Mammary epithelial cell (primary cell): ENCODE results near the gene PACSIN2.

Experiments used
- CTCF ChIP-seq, 2 donors: IDR thresholded peaks in 1 of 2; conservative IDR thresholded peaks in 1 of 2; 2 replicates each; pipeline ENCODE4 v1.5.1; 2011 to 2012; ENCODE audit warnings: inconsistent platforms in 2 of 2, low read length in 2 of 2, mild to moderate bottlenecking in 2 of 2, control low read depth in 1 of 2, low read depth in 1 of 2; ENCODE audit not compliant: insufficient read depth in 1 of 2; ENCODE audit errors: extremely low read depth in 1 of 2
- EZH2 ChIP-seq: IDR thresholded peaks from 2 replicates; pipeline ENCODE4 v1.6.1; 2012; ENCODE audit warnings: low read length, inconsistent platforms, borderline replicate concordance

DNA sequence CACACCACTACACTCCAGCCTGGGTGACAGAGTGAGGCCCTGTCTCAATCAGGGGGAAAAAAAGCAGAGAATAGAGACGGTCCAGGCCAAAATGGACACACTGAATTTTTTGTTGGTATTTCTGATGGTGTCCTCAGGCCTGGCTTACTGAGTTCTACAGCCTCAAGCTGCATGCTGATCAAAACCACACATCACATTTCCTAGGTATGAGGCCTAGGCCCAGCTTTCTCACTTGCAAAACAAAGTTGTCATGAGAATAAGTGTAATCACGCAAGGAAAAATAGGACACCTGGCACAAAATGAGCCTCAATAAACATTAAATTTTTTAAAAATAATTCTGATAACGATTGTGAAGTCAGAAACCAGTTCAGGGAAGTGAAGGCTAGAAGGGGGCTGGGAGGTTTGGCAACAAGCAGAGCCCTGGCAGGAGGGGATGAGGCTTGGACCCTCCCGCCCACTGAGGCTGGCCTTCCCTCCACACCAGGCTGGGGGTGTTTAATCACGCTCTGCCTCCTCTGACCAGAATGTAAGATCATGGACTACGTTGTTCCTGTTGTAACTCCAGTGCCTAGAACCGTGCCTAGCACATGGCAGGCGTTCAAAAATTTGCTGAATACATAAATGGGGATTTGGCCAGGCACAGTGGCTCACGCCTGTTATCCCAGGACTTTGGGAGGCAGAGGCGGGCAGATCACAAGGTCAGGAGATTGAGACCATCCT is 18.1 kb downstream of the PACSIN2 start:
- TF ChIP-seq CTCF (conservative IDR thresholded peaks at IDR 0.05 in 1 of 2, IDR thresholded peaks at IDR 0.05 in 1 of 2; ENCODE audit: extremely low read depth in 1 of 2, insufficient read depth in 1 of 2, low read depth in 1 of 2, low read length in 2 of 2) (no peak), EZH2 (no peak)
